ENCODE results near the gene TIPARP.

The TIPARP gene

GRCh38 chr3:156750191-156750873 is 75.9 kb downstream of the TIPARP start:
- DNase-seq, result no peak
- ChIA-PET CTCF (interaction anchor here (1.0 to 1.4 kb wide), 3 partner anchors 11 to 18 kb away, joined by 3 to 4 read pairs (median 3); no protein-coding TSS in a partner anchor), POLR2A (no interaction called here)
- no peaks in the 10 kb centered on the region for H3K36me3 ChIP-seq (ENCODE audit: control insufficient read depth in 4 of 4, insufficient read depth in 4 of 4, low read length in 3 of 4)
- peaks cover 0 to 10% (median 2%) of the 10 kb centered on the region in 5 experiments for H3K9me3 ChIP-seq (ENCODE audit: control extremely low read depth in 1 of 5, control insufficient read depth in 4 of 5, insufficient read depth in 2 of 5, low read depth in 1 of 5, low read length in 4 of 5)
- H3K4me3 ChIP-seq (ENCODE audit: control insufficient read depth in 1 of 7, extremely low read depth in 1 of 7, insufficient read depth in 4 of 7, low read depth in 2 of 7, low read length in 6 of 7), result no peak overlapping the region
- no peaks in the 10 kb centered on the region for H3K27me3 ChIP-seq (replicated peaks in 2 of 5; ENCODE audit: control insufficient read depth in 4 of 5, insufficient read depth in 5 of 5, low read length in 4 of 5)
- peaks cover 0 to 16% (median 4%) of the 10 kb centered on the region in 4 experiments for H3K4me1 ChIP-seq (ENCODE audit: control extremely low read depth in 1 of 4, control insufficient read depth in 4 of 4, insufficient read depth in 4 of 4, low read length in 3 of 4)
- 43% methylated on average over 3 of the region's 3 CpGs for WGBS (ENCODE audit: insufficient coverage)
- no peak overlapping the region for H3K27ac ChIP-seq (ENCODE audit: insufficient read depth in 1 of 2, low read depth in 1 of 2, low read length in 2 of 2, poor library complexity in 1 of 2, severe bottlenecking in 2 of 2)

DNA sequence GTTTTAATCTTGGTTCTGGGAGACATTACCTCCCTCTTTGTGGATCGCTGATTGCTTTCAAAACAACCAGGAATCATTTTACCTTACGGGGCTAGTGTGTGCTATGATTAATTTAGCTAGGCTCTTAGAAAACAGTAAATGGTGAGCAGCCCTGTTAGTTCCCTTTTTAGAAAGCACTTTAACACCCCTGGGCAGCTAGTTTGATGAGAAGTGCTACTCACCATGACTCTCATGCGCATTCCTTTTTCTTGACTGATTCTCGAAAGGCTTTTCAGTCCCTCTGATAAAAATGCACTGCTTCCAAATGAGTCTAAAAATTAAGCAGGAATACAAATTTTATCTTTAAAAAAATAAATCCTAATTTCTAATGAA is 76.5 kb downstream of the TIPARP start:
- ChIA-PET POLR2A (no interaction called here), CTCF (interaction anchor here (1.0 to 1.4 kb wide), 3 partner anchors 11 to 18 kb away, joined by 3 to 4 read pairs (median 3); no protein-coding TSS in a partner anchor)
- Histone ChIP-seq H3K36me3 (ENCODE audit: control insufficient read depth in 4 of 4, insufficient read depth in 4 of 4, low read length in 3 of 4) (no peaks in the 10 kb centered on the region), H3K27me3 (replicated peaks in 2 of 5; ENCODE audit: control insufficient read depth in 4 of 5, insufficient read depth in 5 of 5, low read length in 4 of 5) (no peaks in the 10 kb centered on the region), H3K9me3 (ENCODE audit: control extremely low read depth in 1 of 5, control insufficient read depth in 4 of 5, insufficient read depth in 2 of 5, low read depth in 1 of 5, low read length in 4 of 5) (peaks cover 0 to 10% (median 2%) of the 10 kb centered on the region in 5 experiments), H3K27ac (ENCODE audit: insufficient read depth in 1 of 2, low read depth in 1 of 2, low read length in 2 of 2, poor library complexity in 1 of 2, severe bottlenecking in 2 of 2) (no peak overlapping the region), H3K4me1 (ENCODE audit: control extremely low read depth in 1 of 4, control insufficient read depth in 4 of 4, insufficient read depth in 4 of 4, low read length in 3 of 4) (peaks cover 0 to 16% (median 4%) of the 10 kb centered on the region in 4 experiments), H3K4me3 (ENCODE audit: control insufficient read depth in 1 of 7, extremely low read depth in 1 of 7, insufficient read depth in 4 of 7, low read depth in 2 of 7, low read length in 6 of 7) (no peak overlapping the region)
- WGBS (ENCODE audit: insufficient coverage), result no CpG with 5 or more reads among the region's 4 CpGs
- DNase-seq, result peak in 2 of 3 donors; percentile 39 to 52

DNA sequence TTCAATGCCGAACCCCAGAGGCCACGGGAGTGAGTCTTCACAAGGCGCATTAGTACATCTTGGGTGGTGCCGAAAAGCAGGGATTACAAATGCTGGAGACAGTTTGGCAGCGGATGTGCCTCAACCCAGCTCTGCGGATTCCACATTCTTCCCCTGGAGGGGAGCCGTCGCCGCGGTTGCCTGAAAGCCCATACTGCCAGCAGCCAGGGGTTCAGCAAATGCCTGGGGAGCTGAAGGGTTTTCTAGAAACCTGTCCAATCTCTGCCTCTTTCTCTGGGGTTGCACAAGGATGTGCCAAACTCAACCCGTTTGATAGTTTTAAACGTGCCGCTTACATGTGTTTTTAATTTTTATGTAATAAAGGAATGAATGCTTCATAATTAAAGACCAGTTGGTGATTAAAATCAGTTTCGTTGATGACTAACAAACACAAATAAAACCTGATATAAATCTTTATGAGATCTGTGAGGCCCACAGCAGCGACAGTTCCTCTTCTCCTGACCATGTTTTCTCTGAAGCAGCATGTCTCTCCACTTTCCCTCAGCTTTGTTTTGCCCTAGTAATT is 77.2 kb downstream of the TIPARP start:
- Histone ChIP-seq H3K9me3 (ENCODE audit: control extremely low read depth in 1 of 5, control insufficient read depth in 4 of 5, insufficient read depth in 2 of 5, low read depth in 1 of 5, low read length in 4 of 5) (peaks cover 0 to 8% (median 2%) of the 10 kb centered on the region in 5 experiments), H3K27me3 (replicated peaks in 2 of 5; ENCODE audit: control insufficient read depth in 4 of 5, insufficient read depth in 5 of 5, low read length in 4 of 5) (no peaks in the 10 kb centered on the region), H3K4me1 (ENCODE audit: control extremely low read depth in 1 of 4, control insufficient read depth in 4 of 4, insufficient read depth in 4 of 4, low read length in 3 of 4) (peaks cover 0 to 16% (median 4%) of the 10 kb centered on the region in 4 experiments), H3K4me3 (ENCODE audit: control insufficient read depth in 1 of 7, extremely low read depth in 1 of 7, insufficient read depth in 4 of 7, low read depth in 2 of 7, low read length in 6 of 7) (peak overlapping the region in 1 of 7 experiments; percentile 12), H3K27ac (ENCODE audit: insufficient read depth in 1 of 2, low read depth in 1 of 2, low read length in 2 of 2, poor library complexity in 1 of 2, severe bottlenecking in 2 of 2) (no peak overlapping the region), H3K36me3 (ENCODE audit: control insufficient read depth in 4 of 4, insufficient read depth in 4 of 4, low read length in 3 of 4) (no peaks in the 10 kb centered on the region)
- 61% methylated on average over 11 of the region's 15 CpGs for WGBS (ENCODE audit: insufficient coverage)
- DNase-seq, result peak in 2 of 3 donors; percentile 46 to 56
- ChIA-PET CTCF (interaction anchor here (1.2 to 1.4 kb wide), 2 partner anchors 16 to 17 kb away, joined by 3 to 4 read pairs; no protein-coding TSS in a partner anchor), POLR2A (no interaction called here)

All from common myeloid progenitor, CD34-positive (primary cell).